Measurements from ENCODE around the gene HDLBP.

HDLBP gene

GRCh38 chr2:241229563-241230401 is 85.7 kb downstream of the HDLBP start:
- no peak for DNase-seq

GRCh38 chr2:241228860-241229516 is 86.5 kb downstream of the HDLBP start:
- no peak for DNase-seq

GRCh38 chr2:241228081-241228859 is 87.2 kb downstream of the HDLBP start:
- no peak for DNase-seq

- DNase-seq, result no peak
Observed at GRCh38 chr2:241227594-241227993, 87.9 kb downstream of the HDLBP start.

- peak in 1 of 51 donors; percentile 54 for DNase-seq
Observed at GRCh38 chr2:241226723-241227572, 88.5 kb downstream of the HDLBP start.

GRCh38 chr2:241225983-241226382 is 89.5 kb downstream of the HDLBP start:
- no peak for DNase-seq

- no peak for DNase-seq
Observed at GRCh38 chr2:241225545-241225944, 89.9 kb downstream of the HDLBP start.

- DNase-seq, result no peak
Observed at GRCh38 chr2:241224851-241225438, 90.5 kb downstream of the HDLBP start.

- peak in 48 of 51 donors; percentile 13 to 94 (median 76) for DNase-seq
Observed at GRCh38 chr2:241224018-241224850, 91.2 kb downstream of the HDLBP start.

- peak in 2 of 51 donors; percentile 24 to 44 for DNase-seq
Observed at GRCh38 chr2:241223211-241224017, 92.1 kb downstream of the HDLBP start.

GRCh38 chr2:241219856-241220356 is 95.6 kb downstream of the HDLBP start:
- DNase-seq, result no peak

GRCh38 chr2:241219030-241219382 is 96.5 kb downstream of the HDLBP start:
- DNase-seq, result no peak

GRCh38 chr2:241218131-241219029 is 97.1 kb downstream of the HDLBP start:
- peak in 17 of 51 donors; percentile 14 to 51 (median 20) for DNase-seq

- peak in 47 of 51 donors; percentile 23 to 82 (median 63) for DNase-seq
Observed at GRCh38 chr2:241217320-241218031, 98.0 kb downstream of the HDLBP start.

GRCh38 chr2:241216211-241216761 is 99.2 kb downstream of the HDLBP start:
- DNase-seq, result no peak

GRCh38 chr2:241215421-241215820 is 100.1 kb downstream of the HDLBP start:
- no peak for DNase-seq

GRCh38 chr2:241214766-241215165 is 100.7 kb downstream of the HDLBP start:
- no peak for DNase-seq
